Natural killer cell (primary cell): ENCODE results near the gene KRTAP10-2. TPM values are rescaled to one million over a fixed set of nuclear protein-coding genes. Genes with fewer than 3 reads are reported as not detected.
"Not testable (repeated sequence)": the region's sequence is repeated elsewhere in the genome, so short reads cannot be mapped to it uniquely, and the experiment has no call there.

Source experiments
- ATAC-seq, 3 donors: fragments of 150-1000 bp in 2 of 3; fragments of 200-7000 bp in 1 of 3; cut with Tn5 transposase; 1 replicate in 1 of 3; 2 replicates in 2 of 3; pipeline ENCODE4 v1.10.0; 2021; ENCODE audit warnings: mild to moderate bottlenecking in 2 of 3, moderate library complexity in 2 of 3
- DNase-seq, 2 donors: peaks; one replicate each; pipeline versions ENCODE4 v3.0.0 to v3.0.0-alpha.2; 2013 to 2021; ENCODE audit warnings: mixed read lengths in 1 of 2
- H3K27ac ChIP-seq: one replicate; pipeline ENCODE4 v1.5.1; 2013; ENCODE audit warnings: mild to moderate bottlenecking, low read length
- H3K27me3 ChIP-seq: one replicate; pipeline ENCODE4 v1.6.1; 2013; ENCODE audit warnings: low read length; ENCODE audit not compliant: control insufficient read depth, insufficient read depth
- H3K36me3 ChIP-seq: one replicate; pipeline ENCODE4 v1.6.1; 2013; ENCODE audit warnings: low read length; ENCODE audit not compliant: control insufficient read depth, insufficient read depth
- H3K4me1 ChIP-seq: one replicate; pipeline ENCODE4 v1.6.1; 2013; ENCODE audit warnings: low read length; ENCODE audit not compliant: control insufficient read depth, insufficient read depth
- H3K4me3 ChIP-seq: one replicate; pipeline ENCODE4 v1.5.1; 2013; ENCODE audit warnings: low read length
- H3K9me3 ChIP-seq: one replicate; pipeline ENCODE4 v1.6.1; 2013; ENCODE audit warnings: low read length; ENCODE audit not compliant: control insufficient read depth, insufficient read depth
- H3K27ac Mint-ChIP-seq, 2 donors: one replicate each; pipeline ENCODE4 v1.8.0; 2022; ENCODE audit warnings: mild to moderate bottlenecking in 2 of 2, mixed read lengths in 2 of 2, moderate library complexity in 1 of 2
- H3K27me3 Mint-ChIP-seq, 2 donors: one replicate each; pipeline ENCODE4 v1.8.0; 2022; ENCODE audit warnings: low read depth in 2 of 2, mixed read lengths in 2 of 2
- H3K36me3 Mint-ChIP-seq: one replicate; pipeline ENCODE4 v1.8.0; 2022; ENCODE audit warnings: mixed read lengths
- H3K4me1 Mint-ChIP-seq, 2 donors: one replicate each; pipeline ENCODE4 v1.8.0; 2022; ENCODE audit warnings: mixed read lengths in 2 of 2
- H3K4me3 Mint-ChIP-seq: one replicate; pipeline ENCODE4 v1.8.0; 2022; ENCODE audit warnings: mild to moderate bottlenecking, moderate library complexity, mixed read lengths
- H3K9me3 Mint-ChIP-seq, 2 donors: one replicate each; pipeline ENCODE4 v1.8.0; 2022; ENCODE audit warnings: mixed read lengths in 2 of 2
- CTCF ChIP-seq: fragments of 200-600 bp; IDR thresholded peaks from one replicate; pipeline ENCODE4 v1.8.0; 2022; ENCODE audit warnings: antibody characterized with exemption
- WGBS: methylation state at CpG from one replicate; pipeline ENCODE4 v1.1.7; 2013; ENCODE audit warnings: missing lambda C conversion rate; ENCODE audit not compliant: insufficient coverage; 5-methylcytosine and 5-hydroxymethylcytosine counted together
- intact Hi-C: fragments of 100-400 bp; cut with micrococcal nuclease; formaldehyde crosslinking; loops from one replicate; pipeline ENCODE4 v1.14.2; 2022
- total RNA-seq, 4 donors: library from RNA; stranded (reverse); fragments of 120-200 nt in 1 of 4; gene quantifications; one replicate each; pipeline versions ENCODE4 v1.2.3 to v1.2.4, GENCODE V29; 2013 to 2022

KRTAP10-2 gene
- total RNA-seq, 3 donors from 2014 or later (not counting 1 experiment from before 2014, with no cell fraction given): not detected

DNA sequence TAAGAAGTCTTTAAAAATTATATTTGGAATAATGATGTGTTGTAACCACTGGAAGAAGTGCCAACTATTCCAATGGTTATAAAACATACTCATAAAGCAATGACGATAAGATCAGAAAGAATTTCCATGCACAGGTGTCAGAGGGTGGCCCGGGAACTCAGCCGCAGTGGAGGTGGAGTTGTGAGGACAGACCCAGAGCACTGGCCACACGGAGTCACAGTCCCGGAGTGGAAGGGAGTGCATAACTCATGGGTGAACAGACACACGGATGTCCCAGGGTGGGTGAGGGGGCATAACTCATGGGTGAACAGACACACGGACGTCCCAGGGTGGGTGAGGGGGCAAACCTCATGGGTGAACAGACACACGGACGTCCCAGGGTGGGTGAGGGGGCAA, 24.7 kb upstream of the KRTAP10-2 start:
- Histone ChIP-seq H3K9me3 (peaks cover 2% of the 10 kb centered on the region), H3K36me3 (no peaks in the 10 kb centered on the region), H3K4me3 (no peak overlapping the region), H3K27ac (no peak overlapping the region), H3K27me3 (no peaks in the 10 kb centered on the region), H3K4me1 (no peaks in the 10 kb centered on the region)
- Mint-ChIP-seq H3K4me1 (peaks cover 5 to 17% of the 10 kb centered on the region in 2 donors), H3K36me3 (peaks cover 9% of the 10 kb centered on the region), H3K9me3 (peaks cover 0 to 7% of the 10 kb centered on the region in 2 donors), H3K4me3 (no peak overlapping the region), H3K27me3 (peaks cover 37 to 40% of the 10 kb centered on the region in 2 donors), H3K27ac (no peak overlapping the region)
- DNase-seq (no peak), ATAC-seq (no peak)
- no peak for TF ChIP-seq CTCF
- intact Hi-C loops: no loop called here
- 86% methylated on average over 8 of the region's 10 CpGs for WGBS

GRCh38 chr21:44575307-44576024, 24.2 kb upstream of the KRTAP10-2 start:
- Mint-ChIP-seq H3K27ac (no peak overlapping the region), H3K27me3 (peaks cover 33 to 40% of the 10 kb centered on the region in 2 donors), H3K9me3 (peaks cover 0 to 5% of the 10 kb centered on the region in 2 donors), H3K36me3 (peaks cover 5% of the 10 kb centered on the region), H3K4me3 (no peak overlapping the region), H3K4me1 (peaks cover under 1 to 17% of the 10 kb centered on the region in 2 donors)
- Histone ChIP-seq H3K27ac (no peak overlapping the region), H3K4me1 (no peaks in the 10 kb centered on the region), H3K4me3 (no peak overlapping the region), H3K9me3 (peaks cover 2% of the 10 kb centered on the region), H3K27me3 (no peaks in the 10 kb centered on the region), H3K36me3 (no peaks in the 10 kb centered on the region)
- intact Hi-C loops: no loop called here
- no peak for TF ChIP-seq CTCF
- WGBS: 92% methylated on average over 20 of the region's 20 CpGs
- ATAC-seq (no peak), DNase-seq (no peak)

- no peaks in the 10 kb centered on the region for H3K27me3 ChIP-seq
- Mint-ChIP-seq H3K9me3 (peaks cover 0 to 2% of the 10 kb centered on the region in 2 donors), H3K4me1 (peaks cover 0 to 11% of the 10 kb centered on the region in 2 donors), H3K27me3 (peaks cover 30 to 33% of the 10 kb centered on the region in 2 donors), H3K4me3 (no peak overlapping the region), H3K36me3 (peaks cover 5% of the 10 kb centered on the region), H3K27ac (no peak overlapping the region)
- WGBS: 45% methylated on average over 21 of the region's 21 CpGs
- H3K4me1 ChIP-seq: no peaks in the 10 kb centered on the region
- ATAC-seq (no peak), DNase-seq (no peak)
- H3K4me3 ChIP-seq: no peak overlapping the region
- intact Hi-C loops: no loop called here
- peaks cover 2% of the 10 kb centered on the region for H3K9me3 ChIP-seq
- no peak for TF ChIP-seq CTCF
- no peaks in the 10 kb centered on the region for H3K36me3 ChIP-seq
- no peak overlapping the region for H3K27ac ChIP-seq
These were observed 23.4 kb upstream of the KRTAP10-2 start for GRCh38 chr21:44574457-44575306.

- H3K27ac ChIP-seq, intact Hi-C loops, H3K4me3 Mint-ChIP-seq, DNase-seq, H3K27me3 ChIP-seq, H3K36me3 Mint-ChIP-seq, ATAC-seq, H3K27ac Mint-ChIP-seq, H3K9me3 Mint-ChIP-seq, H3K4me1 ChIP-seq, H3K9me3 ChIP-seq, H3K4me3 ChIP-seq, H3K36me3 ChIP-seq: not testable (repeated sequence)
- 81% methylated on average over 21 of the region's 25 CpGs for WGBS
- peaks cover 32 to 39% of the 10 kb centered on the region in 2 donors for H3K27me3 Mint-ChIP-seq
- peaks cover 0 to 11% of the 10 kb centered on the region in 2 donors for H3K4me1 Mint-ChIP-seq
These were observed 22.5 kb upstream of the KRTAP10-2 start, which contains the start of gene KRTAP10-4 for GRCh38 chr21:44573630-44574456. TSS of gene KRTAP10-4 (plus strand) at chr21:44573729. CDS start at chr21:44573759, 30 bp downstream.
